Tibial nerve (tissue), 4 donors: ENCODE measurements around the gene PPM1F. TPM values are rescaled to one million over a fixed set of nuclear protein-coding genes. Genes with fewer than 3 reads are reported as not detected.
A peak's percentile ranks its signal among the peaks of the same experiment; 100 is the strongest.

ENCODE experiments used
- DNase-seq, 2 donors: peaks; one replicate each; pipeline ENCODE4 v3.0.0-alpha.2; 2019; ENCODE audit warnings: low spot score in 2 of 2
- H3K27ac ChIP-seq, 4 donors: fragments of 200-600 bp; sonication (generic) in 3 of 4; one replicate each; pipeline ENCODE4 v1.5.1; 2017 to 2019; ENCODE audit warnings: mild to moderate bottlenecking in 1 of 4
- H3K27me3 ChIP-seq, 2 donors: fragments of 200-600 bp; sonication (generic) in 1 of 2; one replicate each; pipeline versions ENCODE4 v1.5.1 to v1.6.0; 2017 to 2019
- H3K36me3 ChIP-seq, 3 donors: fragments of 200-600 bp; sonication (generic); one replicate each; pipeline ENCODE4 v1.5.1; 2018 to 2019
- H3K4me1 ChIP-seq, 4 donors: fragments of 200-600 bp; sonication (generic) in 3 of 4; one replicate each; pipeline ENCODE4 v1.5.1; 2017 to 2019
- H3K4me3 ChIP-seq, 4 donors: fragments of 200-600 bp; sonication (generic) in 3 of 4; one replicate each; pipeline ENCODE4 v1.5.1; 2017 to 2019; ENCODE audit warnings: mild to moderate bottlenecking in 1 of 4, moderate library complexity in 1 of 4
- H3K9me3 ChIP-seq, 4 donors: fragments of 200-600 bp; sonication (generic) in 3 of 4; one replicate each; pipeline ENCODE4 v1.5.1; 2017 to 2019
- EP300 ChIP-seq, 2 donors: sonication (generic); formaldehyde crosslinking; IDR thresholded peaks; one replicate each; pipeline ENCODE4 v1.6.1; 2017; ENCODE audit warnings: antibody characterized with exemption in 2 of 2, mild to moderate bottlenecking in 1 of 2
- POLR2A ChIP-seq, 2 donors: fragments of 450-650 bp; IDR thresholded peaks; one replicate each; pipeline ENCODE4 v1.6.1; 2017; ENCODE audit warnings: antibody characterized with exemption in 2 of 2, mild to moderate bottlenecking in 2 of 2, moderate library complexity in 2 of 2
- WGBS, 2 donors: methylation state at CpG; one replicate each; pipeline ENCODE4 v1.1.5; 2018; 5-methylcytosine and 5-hydroxymethylcytosine counted together
- total RNA-seq, 4 donors: library from RNA; depleted of rRNA; stranded (reverse); fragments of >200 nt; gene quantifications; one replicate each; pipeline ENCODE4 v1.1.0, GENCODE V29; 2016
- TF ChIP-seq, protein P1 (sequence below), 5 experiments: fragments of 200-600 bp in 3 of 5; fragments of 450-650 bp in 2 of 5; sonication (generic) in 3 of 5; IDR thresholded peaks; one replicate each; pipeline ENCODE4 v1.5.1; 2016 to 2019; ENCODE audit warnings: antibody characterized with exemption in 5 of 5, mild to moderate bottlenecking in 3 of 5, moderate library complexity in 2 of 5

PPM1F gene
- total RNA-seq, 4 donors from 2014 or later: 59.4 to 78.3 (median 67.2) TPM

DNA sequence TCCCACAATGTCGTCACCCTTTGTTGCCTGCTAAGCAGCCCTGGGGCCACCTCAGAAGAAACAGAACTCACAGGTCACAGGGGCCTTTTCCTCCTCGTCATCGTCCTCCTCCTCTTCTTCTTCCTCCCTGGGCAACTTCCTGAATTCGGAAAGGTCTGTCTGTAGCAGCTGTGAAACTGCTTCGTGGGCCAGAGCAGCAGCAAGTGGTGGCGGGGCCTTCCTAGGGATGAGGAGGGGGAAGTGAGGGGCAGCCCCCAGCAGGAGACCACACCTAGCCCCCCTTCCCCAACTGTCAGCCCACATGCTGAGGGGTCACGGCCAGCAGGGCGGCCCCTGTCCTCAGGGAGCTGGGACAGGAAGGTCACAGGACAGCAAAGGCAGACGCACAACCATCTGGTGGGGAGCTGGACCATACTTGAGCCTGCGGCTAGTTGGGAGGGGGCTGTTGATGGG, 13.2 kb downstream of the PPM1F start:
- Histone ChIP-seq H3K36me3 (peaks cover 0 to 17% (median 0%) of the 10 kb centered on the region in 3 donors), H3K9me3 (no peaks in the 10 kb centered on the region), H3K27ac (peak overlapping the region; percentile 84 to 96 (median 94)), H3K4me3 (peak overlapping the region in 1 of 4 donors; percentile 64), H3K4me1 (peaks cover 11 to 100% (median 74%) of the 10 kb centered on the region in 4 donors), H3K27me3 (no peaks in the 10 kb centered on the region)
- TF ChIP-seq POLR2A (IDR thresholded peaks at IDR 0.05) (no peak), EP300 (IDR thresholded peaks at IDR 0.05) (no peak)
- TF ChIP-seq, protein P1, sequence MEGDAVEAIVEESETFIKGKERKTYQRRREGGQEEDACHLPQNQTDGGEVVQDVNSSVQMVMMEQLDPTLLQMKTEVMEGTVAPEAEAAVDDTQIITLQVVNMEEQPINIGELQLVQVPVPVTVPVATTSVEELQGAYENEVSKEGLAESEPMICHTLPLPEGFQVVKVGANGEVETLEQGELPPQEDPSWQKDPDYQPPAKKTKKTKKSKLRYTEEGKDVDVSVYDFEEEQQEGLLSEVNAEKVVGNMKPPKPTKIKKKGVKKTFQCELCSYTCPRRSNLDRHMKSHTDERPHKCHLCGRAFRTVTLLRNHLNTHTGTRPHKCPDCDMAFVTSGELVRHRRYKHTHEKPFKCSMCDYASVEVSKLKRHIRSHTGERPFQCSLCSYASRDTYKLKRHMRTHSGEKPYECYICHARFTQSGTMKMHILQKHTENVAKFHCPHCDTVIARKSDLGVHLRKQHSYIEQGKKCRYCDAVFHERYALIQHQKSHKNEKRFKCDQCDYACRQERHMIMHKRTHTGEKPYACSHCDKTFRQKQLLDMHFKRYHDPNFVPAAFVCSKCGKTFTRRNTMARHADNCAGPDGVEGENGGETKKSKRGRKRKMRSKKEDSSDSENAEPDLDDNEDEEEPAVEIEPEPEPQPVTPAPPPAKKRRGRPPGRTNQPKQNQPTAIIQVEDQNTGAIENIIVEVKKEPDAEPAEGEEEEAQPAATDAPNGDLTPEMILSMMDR (IDR thresholded peaks at IDR 0.05): no peak
- WGBS, 2 donors: 32 to 38% methylated on average over 10 of the region's 10 CpGs
- no peak for DNase-seq

DNA sequence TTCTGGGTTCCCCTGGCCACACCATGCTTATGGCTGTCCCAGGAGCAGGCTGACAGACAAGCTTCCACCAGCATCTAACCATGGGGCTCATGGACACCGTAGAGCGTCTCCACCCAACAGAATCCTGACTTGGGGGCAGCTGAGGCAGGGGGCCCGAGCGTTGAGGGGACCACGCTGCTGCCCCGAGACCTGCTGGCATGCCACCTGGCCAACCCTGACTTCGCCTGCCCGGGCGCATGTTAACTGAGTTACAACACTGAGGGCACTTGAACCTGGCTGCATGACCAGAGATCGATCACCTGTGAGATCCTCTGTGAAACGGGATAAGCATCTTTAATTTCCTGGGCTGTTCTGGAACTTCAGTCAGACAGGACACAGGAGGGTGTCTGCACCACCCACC, 13.7 kb downstream of the PPM1F start:
- DNase-seq: no peak
- no peaks in the 10 kb centered on the region for H3K9me3 ChIP-seq
- peaks cover 11 to 100% (median 77%) of the 10 kb centered on the region in 4 donors for H3K4me1 ChIP-seq
- TF ChIP-seq, protein P1 (IDR thresholded peaks at IDR 0.05): no peak
- H3K36me3 ChIP-seq: peaks cover 0 to 15% (median 0%) of the 10 kb centered on the region in 3 donors
- WGBS, 2 donors: 56 to 74% methylated on average over 11 of the region's 11 CpGs
- H3K27me3 ChIP-seq: no peaks in the 10 kb centered on the region
- H3K4me3 ChIP-seq: peak overlapping the region in 1 of 4 donors; percentile 64
- peak overlapping the region; percentile 84 to 96 (median 94) for H3K27ac ChIP-seq

DNA sequence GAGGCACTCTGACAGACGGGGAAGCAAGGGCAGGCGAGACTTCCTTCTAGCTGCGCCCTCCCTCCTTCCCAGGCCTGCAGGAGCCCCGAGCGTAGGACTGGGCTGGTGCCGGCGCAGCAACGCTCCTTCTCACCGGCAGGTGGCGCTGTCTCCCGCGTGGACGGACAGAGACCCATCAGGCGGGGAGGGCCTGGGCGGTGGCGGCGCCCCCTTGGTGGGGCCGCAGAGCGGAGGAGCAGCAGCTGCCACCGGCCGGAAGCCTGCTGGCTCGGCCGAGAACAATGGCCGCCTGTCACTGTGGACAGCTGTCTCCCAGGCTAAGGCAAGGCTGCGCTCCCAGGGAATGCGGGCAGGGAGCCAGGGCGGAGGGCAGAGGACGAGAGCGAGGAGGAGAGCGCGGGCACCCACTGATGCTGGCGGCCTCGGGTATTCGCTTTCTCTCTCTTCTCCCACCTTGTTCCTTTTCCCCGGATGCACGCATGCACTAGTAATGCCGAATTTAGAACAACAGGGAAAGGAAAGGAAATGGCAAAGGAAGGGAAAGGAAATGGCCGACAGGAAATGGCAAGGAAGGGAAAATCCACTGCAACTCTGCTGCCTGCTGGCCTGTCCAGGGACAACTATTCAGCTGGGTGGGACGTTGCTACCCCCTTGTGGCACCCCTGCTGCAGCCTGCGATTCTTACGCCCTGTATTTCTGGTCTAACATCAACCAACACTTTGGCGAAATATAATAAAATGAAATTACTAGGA, 14.4 kb downstream of the PPM1F start:
- TF ChIP-seq, protein P1 (IDR thresholded peaks at IDR 0.05): peak; percentile 97 to 100 (median 99)
- peak in 1 of 2 donors; percentile 20 for TF ChIP-seq POLR2A (IDR thresholded peaks at IDR 0.05)
- peak in 1 of 2 donors; percentile 94 for TF ChIP-seq EP300 (IDR thresholded peaks at IDR 0.05)
- H3K4me3 ChIP-seq: peak overlapping the region; percentile 43 to 64 (median 50)
- DNase-seq: peak; percentile 87 to 93
- peak overlapping the region; percentile 84 to 96 (median 94) for H3K27ac ChIP-seq
- WGBS, 2 donors: 2% methylated on average over 23 to 24 of the region's 42 CpGs
- peaks cover 11 to 100% (median 76%) of the 10 kb centered on the region in 4 donors for H3K4me1 ChIP-seq
- no peaks in the 10 kb centered on the region for H3K9me3 ChIP-seq
- H3K27me3 ChIP-seq: no peaks in the 10 kb centered on the region
- H3K36me3 ChIP-seq: peaks cover 0 to 18% (median 3%) of the 10 kb centered on the region in 3 donors

DNA sequence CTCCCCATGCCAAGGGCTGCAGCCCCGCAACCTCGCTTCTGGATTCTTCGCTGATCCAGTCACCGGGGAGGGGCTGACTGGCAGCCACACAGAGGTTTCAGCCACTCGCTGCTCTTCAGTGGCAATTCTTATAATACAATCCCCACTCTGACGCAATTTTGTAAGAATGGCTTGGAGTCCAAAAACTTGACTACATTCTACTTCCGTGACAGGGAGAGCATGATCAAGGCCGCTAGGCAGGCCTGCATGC, 14.9 kb downstream of the PPM1F start:
- peak in 1 of 2 donors; percentile 26 for TF ChIP-seq POLR2A (IDR thresholded peaks at IDR 0.05)
- TF ChIP-seq, protein P1 (IDR thresholded peaks at IDR 0.05): no peak
- H3K9me3 ChIP-seq: no peaks in the 10 kb centered on the region
- peak overlapping the region; percentile 43 to 64 (median 50) for H3K4me3 ChIP-seq
- peak overlapping the region; percentile 84 to 96 (median 94) for H3K27ac ChIP-seq
- no peaks in the 10 kb centered on the region for H3K27me3 ChIP-seq
- peaks cover 0 to 23% (median 8%) of the 10 kb centered on the region in 3 donors for H3K36me3 ChIP-seq
- H3K4me1 ChIP-seq: peaks cover 11 to 99% (median 71%) of the 10 kb centered on the region in 4 donors
- WGBS, 2 donors: 2 to 4% methylated on average over 8 of the region's 8 CpGs
- DNase-seq: no peak

DNA sequence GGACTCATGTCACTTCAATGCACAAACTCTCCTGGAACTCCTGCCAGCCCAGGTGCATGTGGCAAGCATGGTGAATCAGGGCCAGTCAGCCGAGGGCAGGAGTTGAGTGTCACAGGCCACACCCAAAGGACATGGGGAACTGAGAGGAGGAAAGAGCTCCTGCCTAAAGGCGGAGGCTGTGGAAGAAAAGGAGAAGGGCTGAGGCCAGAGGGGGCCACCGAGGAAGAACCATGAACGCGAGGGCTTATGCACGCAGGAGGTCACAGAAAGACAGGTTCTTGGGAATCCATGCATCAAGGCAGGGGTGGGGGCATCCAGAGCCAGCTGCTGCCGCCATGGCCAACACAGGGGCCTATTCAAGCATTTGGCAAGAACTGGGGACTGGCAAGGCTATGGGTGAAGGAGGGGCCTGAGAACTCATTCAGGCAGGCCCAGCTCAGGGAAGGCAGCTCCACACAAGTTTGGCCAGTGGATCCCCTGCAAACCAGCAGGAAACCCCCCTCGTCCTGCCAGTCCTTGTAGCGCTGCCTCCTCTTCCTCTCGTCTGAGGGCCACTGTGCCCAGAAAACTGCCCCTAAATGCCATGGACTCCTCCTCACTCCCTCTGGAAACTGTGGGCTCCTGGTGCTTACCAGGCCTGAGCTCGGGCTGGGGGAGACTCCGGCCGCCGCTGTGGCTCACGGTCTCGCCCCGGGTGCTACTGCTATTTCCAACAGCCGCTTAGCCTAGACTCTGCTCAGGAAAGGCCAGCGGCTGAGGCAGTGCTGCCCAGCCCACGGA, 15.4 kb downstream of the PPM1F start:
- Histone ChIP-seq H3K27me3 (no peaks in the 10 kb centered on the region), H3K36me3 (peaks cover 0 to 28% (median 13%) of the 10 kb centered on the region in 3 donors), H3K4me3 (peak overlapping the region; percentile 43 to 64 (median 50)), H3K27ac (peak overlapping the region; percentile 84 to 96 (median 94)), H3K4me1 (peaks cover 11 to 93% (median 66%) of the 10 kb centered on the region in 4 donors), H3K9me3 (no peaks in the 10 kb centered on the region)
- 29 to 35% methylated on average over 17 to 18 of the region's 20 CpGs for WGBS, 2 donors
- TF ChIP-seq POLR2A (IDR thresholded peaks at IDR 0.05) (no peak), EP300 (IDR thresholded peaks at IDR 0.05) (no peak)
- TF ChIP-seq, protein P1 (IDR thresholded peaks at IDR 0.05): no peak
- DNase-seq: peak in 1 of 2 donors; percentile 34
